Cerebellar nuclear complex (tissue), 1 donor: Measurements from ENCODE around the gene PHYHIPL.

Experiments
- DNase-seq, 2 experiments: peaks; one replicate each; lab custom pipeline; 2025; lab: John Stamatoyannopoulos, UW

PHYHIPL gene

GRCh38 chr10:59255463-59255862 lies 79.0 kb downstream of the PHYHIPL start:
- no peak for DNase-seq

- DNase-seq = no peak
Observed at GRCh38 chr10:59257224-59257623, 80.8 kb downstream of the PHYHIPL start.

GRCh38 chr10:59258890-59259289 lies 82.4 kb downstream of the PHYHIPL start:
- no peak for DNase-seq

GRCh38 chr10:59265141-59265540 lies 88.7 kb downstream of the PHYHIPL start:
- no peak for DNase-seq

GRCh38 chr10:59266321-59266720 lies 89.9 kb downstream of the PHYHIPL start:
- DNase-seq = no peak

GRCh38 chr10:59268460-59268859 lies 92.0 kb downstream of the PHYHIPL start:
- no peak for DNase-seq

GRCh38 chr10:59269651-59270050 lies 93.2 kb downstream of the PHYHIPL start:
- no peak for DNase-seq

- no peak for DNase-seq
Observed at GRCh38 chr10:59270492-59270891, 94.0 kb downstream of the PHYHIPL start.

- DNase-seq = no peak
Observed at GRCh38 chr10:59271160-59271559, 94.7 kb downstream of the PHYHIPL start.

GRCh38 chr10:59272061-59272460 lies 95.6 kb downstream of the PHYHIPL start:
- DNase-seq = no peak

- DNase-seq = no peak
Observed at GRCh38 chr10:59273445-59273844, 97.0 kb downstream of the PHYHIPL start.

GRCh38 chr10:59276133-59276532 lies 99.7 kb downstream of the PHYHIPL start:
- no peak for DNase-seq

GRCh38 chr10:59276919-59277318 lies 100.5 kb downstream of the PHYHIPL start:
- DNase-seq = no peak

GRCh38 chr10:59279476-59279875 lies 103.0 kb downstream of the PHYHIPL start:
- no peak for DNase-seq

- DNase-seq = no peak
Observed at GRCh38 chr10:59279991-59280505, 103.6 kb downstream of the PHYHIPL start.

- DNase-seq = no peak
Observed at GRCh38 chr10:59281861-59282260, 105.4 kb downstream of the PHYHIPL start.

- no peak for DNase-seq
Observed at GRCh38 chr10:59283456-59284091, 107.1 kb downstream of the PHYHIPL start.

- no peak for DNase-seq
Observed at GRCh38 chr10:59284118-59284975, 107.9 kb downstream of the PHYHIPL start.

- DNase-seq = no peak
Observed at GRCh38 chr10:59285073-59285472, 108.6 kb downstream of the PHYHIPL start.

GRCh38 chr10:59285848-59286247 lies 109.4 kb downstream of the PHYHIPL start:
- DNase-seq = no peak

GRCh38 chr10:59287587-59288255 lies 111.3 kb downstream of the PHYHIPL start:
- DNase-seq = no peak

GRCh38 chr10:59289853-59290252 lies 113.4 kb downstream of the PHYHIPL start:
- no peak for DNase-seq

GRCh38 chr10:59290448-59290847 lies 114.0 kb downstream of the PHYHIPL start:
- DNase-seq = no peak
